Prostate gland (tissue), 2 donors: ENCODE results near the gene ZNF292.

Experiments used
- CTCF ChIP-seq, 4 experiments: fragments of 200-600 bp in 2 of 4; fragments of 450-650 bp in 2 of 4; sonication (generic) in 2 of 4; IDR thresholded peaks; 1 replicate in 3 of 4; 2 replicates in 1 of 4; pipeline ENCODE4 v1.5.1; 2016 to 2019; ENCODE audit warnings: antibody characterized with exemption in 4 of 4, mild to moderate bottlenecking in 2 of 4, moderate library complexity in 2 of 4
- POLR2A ChIP-seq: fragments of 450-650 bp; IDR thresholded peaks from one replicate; pipeline ENCODE4 v1.6.1; 2016; ENCODE audit warnings: antibody characterized with exemption, mild to moderate bottlenecking
- POLR2AphosphoS5 ChIP-seq: sonication (generic); formaldehyde crosslinking; IDR thresholded peaks from one replicate; pipeline ENCODE4 v1.6.1; 2017; ENCODE audit warnings: antibody characterized with exemption

- peak in 2 of 4 experiments; percentile 6 to 12 for TF ChIP-seq CTCF (IDR thresholded peaks at IDR 0.05)
- no peak for TF ChIP-seq POLR2A
- TF ChIP-seq POLR2AphosphoS5, result no peak
Observed at GRCh38 chr6:87277123-87277522, 121.8 kb downstream of the ZNF292 start.
